Epithelial cell of prostate (primary cell): ENCODE results near the gene CLDN14.

Experiments
- DNase-seq: peaks from one replicate; pipeline ENCODE4 v3.0.0-alpha.2; 2011; ENCODE audit warnings: low read depth, low spot score
- H3K27ac ChIP-seq: fragments of 450-650 bp; 2 replicates; pipeline ENCODE4 v1.5.1; 2017; ENCODE audit warnings: mild to moderate bottlenecking

CLDN14 gene

GRCh38 chr21:36504067-36505058 lies 24.4 kb upstream of the CLDN14 start:
- no peak for DNase-seq
- H3K27ac ChIP-seq, result no peak overlapping the region

- DNase-seq, result no peak
- H3K27ac ChIP-seq, result no peak overlapping the region
Observed at GRCh38 chr21:36502365-36502764, 22.4 kb upstream of the CLDN14 start.

- DNase-seq, result no peak
- H3K27ac ChIP-seq, result no peak overlapping the region
Observed at GRCh38 chr21:36501589-36501892, 21.6 kb upstream of the CLDN14 start.

GRCh38 chr21:36499578-36500471 lies 19.9 kb upstream of the CLDN14 start:
- peak; percentile 39 for DNase-seq
- peak overlapping the region; percentile 55 for H3K27ac ChIP-seq

GRCh38 chr21:36494557-36494956 lies 14.6 kb upstream of the CLDN14 start:
- DNase-seq, result no peak
- H3K27ac ChIP-seq, result no peak overlapping the region

- DNase-seq, result no peak
- no peak overlapping the region for H3K27ac ChIP-seq
Observed at GRCh38 chr21:36491209-36491910, 11.4 kb upstream of the CLDN14 start.

- no peak for DNase-seq
- no peak overlapping the region for H3K27ac ChIP-seq
Observed at GRCh38 chr21:36489776-36490165, 9.8 kb upstream of the CLDN14 start.

GRCh38 chr21:36489103-36489775 lies 9.3 kb upstream of the CLDN14 start:
- no peak for DNase-seq

GRCh38 chr21:36487641-36488307 lies 7.9 kb upstream of the CLDN14 start:
- peak; percentile 70 for DNase-seq
- H3K27ac ChIP-seq, result peak overlapping the region; percentile 12

More at GRCh38 chr21:36489103-36489775, 9.3 kb upstream of the CLDN14 start:
- H3K27ac ChIP-seq, result no peak overlapping the region

GRCh38 chr21:36486246-36486645 lies 6.3 kb upstream of the CLDN14 start:
- no peak for DNase-seq

GRCh38 chr21:36485476-36485875 lies 5.6 kb upstream of the CLDN14 start:
- H3K27ac ChIP-seq, result no peak overlapping the region
- DNase-seq, result no peak

More at GRCh38 chr21:36486246-36486645, 6.3 kb upstream of the CLDN14 start:
- no peak overlapping the region for H3K27ac ChIP-seq

- no peak overlapping the region for H3K27ac ChIP-seq
- no peak for DNase-seq
Observed at GRCh38 chr21:36483095-36483494, 3.2 kb upstream of the CLDN14 start.

GRCh38 chr21:36482673-36483072 lies 2.8 kb upstream of the CLDN14 start:
- H3K27ac ChIP-seq, result no peak overlapping the region
- DNase-seq, result no peak

GRCh38 chr21:36482181-36482580 lies 2.3 kb upstream of the CLDN14 start:
- no peak overlapping the region for H3K27ac ChIP-seq
- DNase-seq, result no peak

- H3K27ac ChIP-seq, result no peak overlapping the region
- no peak for DNase-seq
Observed at GRCh38 chr21:36481639-36482038, 1.7 kb upstream of the CLDN14 start.

- DNase-seq, result no peak
- no peak overlapping the region for H3K27ac ChIP-seq
Observed at GRCh38 chr21:36480618-36481017, 696 bp upstream of the CLDN14 start.

- no peak for DNase-seq
- peak overlapping the region; percentile 71 for H3K27ac ChIP-seq
Observed at GRCh38 chr21:36478941-36479340, 981 bp downstream of the CLDN14 start.

GRCh38 chr21:36478207-36478701 lies 1.7 kb downstream of the CLDN14 start:
- DNase-seq, result peak; percentile 81
- H3K27ac ChIP-seq, result peak overlapping the region; percentile 71

GRCh38 chr21:36477559-36477958 lies 2.4 kb downstream of the CLDN14 start:
- H3K27ac ChIP-seq, result no peak overlapping the region
- DNase-seq, result no peak
